Activated T-helper 1 cell treated with anti-CD3 and anti-CD28 coated beads, Interleukin-12 subunit alpha, Interleukin-12 subunit beta, Interleukin-2, Interleukin-4 antibody, amounts not matched to agents 30 ng/mL and 10 ng/mL and 1 ng/mL, durations not matched to agents 14 hours and 24 hours and 36 hours (primary cell): ENCODE results near the gene BEND2. TPM values are rescaled to one million over a fixed set of nuclear protein-coding genes. Genes with fewer than 3 reads are reported as not detected.

Experiments used
- DNase-seq: peaks from one replicate; pipeline ENCODE4 v3.0.0; 2021; ENCODE audit warnings: low spot score
- H3K27ac Mint-ChIP-seq: one replicate; pipeline ENCODE4 v1.8.0; 2021; ENCODE audit warnings: mild to moderate bottlenecking, mixed read lengths
- H3K27me3 Mint-ChIP-seq: one replicate; pipeline ENCODE4 v1.8.0; 2022; ENCODE audit warnings: mild to moderate bottlenecking, moderate library complexity, mixed read lengths; ENCODE audit not compliant: insufficient read depth
- H3K36me3 Mint-ChIP-seq: one replicate; pipeline ENCODE4 v1.8.0; 2021; ENCODE audit warnings: low read depth, mixed read lengths
- H3K4me1 Mint-ChIP-seq: one replicate; pipeline ENCODE4 v1.8.0; 2021; ENCODE audit warnings: low read depth, mixed read lengths
- H3K4me3 Mint-ChIP-seq: one replicate; pipeline ENCODE4 v1.8.0; 2021; ENCODE audit warnings: mild to moderate bottlenecking, moderate library complexity, mixed read lengths
- H3K9me3 Mint-ChIP-seq: one replicate; pipeline ENCODE4 v1.8.0; 2021; ENCODE audit warnings: mixed read lengths
- intact Hi-C: fragments of 100-400 bp; cut with micrococcal nuclease; formaldehyde crosslinking; loops from one replicate; pipeline ENCODE4 v1.15.1; 2024
- total RNA-seq: library from RNA; stranded (reverse); gene quantifications from 2 replicates; pipeline ENCODE4 v1.2.3, GENCODE V29; 2022

The BEND2 gene
- total RNA-seq, 1 donor from 2014 or later: not detected

- Mint-ChIP-seq H3K4me1 (no peaks in the 10 kb centered on the region), H3K36me3 (no peaks in the 10 kb centered on the region), H3K9me3 (no peaks in the 10 kb centered on the region), H3K4me3 (no peak overlapping the region), H3K27ac (no peak overlapping the region), H3K27me3 (no peaks in the 10 kb centered on the region)
- intact Hi-C loops: no loop called here
- DNase-seq: no peak
These were observed 47.0 kb downstream of the BEND2 start for GRCh38 chrX:18173494-18174180.

GRCh38 chrX:18172970-18173369 lies 47.7 kb downstream of the BEND2 start:
- H3K4me1 Mint-ChIP-seq: no peaks in the 10 kb centered on the region
- H3K27me3 Mint-ChIP-seq: no peaks in the 10 kb centered on the region
- intact Hi-C loops: no loop called here
- H3K36me3 Mint-ChIP-seq: no peaks in the 10 kb centered on the region
- no peak for DNase-seq
- no peak overlapping the region for H3K4me3 Mint-ChIP-seq
- H3K27ac Mint-ChIP-seq: no peak overlapping the region
- H3K9me3 Mint-ChIP-seq: no peaks in the 10 kb centered on the region

GRCh38 chrX:18170910-18171309 lies 49.8 kb downstream of the BEND2 start:
- Mint-ChIP-seq H3K36me3 (no peaks in the 10 kb centered on the region), H3K9me3 (no peaks in the 10 kb centered on the region), H3K27ac (no peak overlapping the region), H3K27me3 (no peaks in the 10 kb centered on the region), H3K4me3 (no peak overlapping the region), H3K4me1 (no peaks in the 10 kb centered on the region)
- no peak for DNase-seq
- intact Hi-C loops: no loop called here

GRCh38 chrX:18166068-18166467 lies 54.6 kb downstream of the BEND2 start:
- H3K36me3 Mint-ChIP-seq: no peaks in the 10 kb centered on the region
- no peak overlapping the region for H3K4me3 Mint-ChIP-seq
- no peak overlapping the region for H3K27ac Mint-ChIP-seq
- no peak for DNase-seq
- intact Hi-C loops: no loop called here
- no peaks in the 10 kb centered on the region for H3K4me1 Mint-ChIP-seq
- H3K27me3 Mint-ChIP-seq: no peaks in the 10 kb centered on the region
- no peaks in the 10 kb centered on the region for H3K9me3 Mint-ChIP-seq

GRCh38 chrX:18160369-18160768 lies 60.3 kb downstream of the BEND2 start:
- intact Hi-C loops: no loop called here

GRCh38 chrX:18158963-18159362 lies 61.7 kb downstream of the BEND2 start:
- no peak for DNase-seq
- H3K27me3 Mint-ChIP-seq: no peaks in the 10 kb centered on the region
- H3K9me3 Mint-ChIP-seq: no peaks in the 10 kb centered on the region
- intact Hi-C loops: no loop called here
- no peak overlapping the region for H3K27ac Mint-ChIP-seq
- no peak overlapping the region for H3K4me3 Mint-ChIP-seq
- H3K4me1 Mint-ChIP-seq: no peaks in the 10 kb centered on the region
- no peaks in the 10 kb centered on the region for H3K36me3 Mint-ChIP-seq

More at GRCh38 chrX:18160369-18160768, 60.3 kb downstream of the BEND2 start:
- H3K4me3 Mint-ChIP-seq: no peak overlapping the region
- H3K27ac Mint-ChIP-seq: no peak overlapping the region
- H3K9me3 Mint-ChIP-seq: no peaks in the 10 kb centered on the region
- H3K27me3 Mint-ChIP-seq: no peaks in the 10 kb centered on the region
- DNase-seq: no peak
- no peaks in the 10 kb centered on the region for H3K36me3 Mint-ChIP-seq
- H3K4me1 Mint-ChIP-seq: no peaks in the 10 kb centered on the region

GRCh38 chrX:18151649-18152048 lies 69.0 kb downstream of the BEND2 start:
- peaks cover 1% of the 10 kb centered on the region for H3K27me3 Mint-ChIP-seq
- H3K36me3 Mint-ChIP-seq: no peaks in the 10 kb centered on the region
- H3K9me3 Mint-ChIP-seq: no peaks in the 10 kb centered on the region
- H3K27ac Mint-ChIP-seq: no peak overlapping the region
- no peaks in the 10 kb centered on the region for H3K4me1 Mint-ChIP-seq
- no peak for DNase-seq
- H3K4me3 Mint-ChIP-seq: no peak overlapping the region
- intact Hi-C loops: no loop called here

GRCh38 chrX:18151157-18151556 lies 69.5 kb downstream of the BEND2 start:
- peaks cover 1% of the 10 kb centered on the region for H3K27me3 Mint-ChIP-seq

GRCh38 chrX:18149454-18149853 lies 71.2 kb downstream of the BEND2 start:
- no peak overlapping the region for H3K27ac Mint-ChIP-seq
- no peaks in the 10 kb centered on the region for H3K4me1 Mint-ChIP-seq
- no peaks in the 10 kb centered on the region for H3K9me3 Mint-ChIP-seq
- no peak overlapping the region for H3K4me3 Mint-ChIP-seq
- intact Hi-C loops: no loop called here
- peaks cover 1% of the 10 kb centered on the region for H3K27me3 Mint-ChIP-seq
- no peaks in the 10 kb centered on the region for H3K36me3 Mint-ChIP-seq
- DNase-seq: no peak

More at GRCh38 chrX:18151157-18151556, 69.5 kb downstream of the BEND2 start:
- Mint-ChIP-seq H3K4me3 (no peak overlapping the region), H3K36me3 (no peaks in the 10 kb centered on the region), H3K27ac (no peak overlapping the region), H3K4me1 (no peaks in the 10 kb centered on the region), H3K9me3 (no peaks in the 10 kb centered on the region)
- intact Hi-C loops: no loop called here
- DNase-seq: no peak

GRCh38 chrX:18146954-18147353 lies 73.7 kb downstream of the BEND2 start:
- Mint-ChIP-seq H3K4me3 (no peak overlapping the region), H3K9me3 (no peaks in the 10 kb centered on the region), H3K27me3 (no peaks in the 10 kb centered on the region), H3K36me3 (no peaks in the 10 kb centered on the region), H3K27ac (no peak overlapping the region), H3K4me1 (no peaks in the 10 kb centered on the region)
- DNase-seq: no peak
- intact Hi-C loops: no loop called here

- H3K4me3 Mint-ChIP-seq: no peak overlapping the region
- H3K27me3 Mint-ChIP-seq: no peaks in the 10 kb centered on the region
- H3K36me3 Mint-ChIP-seq: no peaks in the 10 kb centered on the region
- intact Hi-C loops: no loop called here
- H3K27ac Mint-ChIP-seq: no peak overlapping the region
- H3K4me1 Mint-ChIP-seq: no peaks in the 10 kb centered on the region
- no peaks in the 10 kb centered on the region for H3K9me3 Mint-ChIP-seq
- DNase-seq: no peak
These were observed 74.7 kb downstream of the BEND2 start for GRCh38 chrX:18146009-18146408.

GRCh38 chrX:18136816-18137215 lies 83.9 kb downstream of the BEND2 start:
- no peak for DNase-seq
- Mint-ChIP-seq H3K4me1 (no peaks in the 10 kb centered on the region), H3K27me3 (no peaks in the 10 kb centered on the region), H3K9me3 (no peaks in the 10 kb centered on the region), H3K36me3 (no peaks in the 10 kb centered on the region), H3K27ac (no peak overlapping the region), H3K4me3 (no peak overlapping the region)
- intact Hi-C loops: no loop called here

GRCh38 chrX:18133605-18134004 lies 87.1 kb downstream of the BEND2 start:
- Mint-ChIP-seq H3K4me3 (no peak overlapping the region), H3K27ac (no peak overlapping the region), H3K4me1 (no peaks in the 10 kb centered on the region), H3K27me3 (no peaks in the 10 kb centered on the region), H3K9me3 (no peaks in the 10 kb centered on the region), H3K36me3 (no peaks in the 10 kb centered on the region)
- no peak for DNase-seq
- intact Hi-C loops: no loop called here

GRCh38 chrX:18129690-18130089 lies 91.0 kb downstream of the BEND2 start:
- Mint-ChIP-seq H3K9me3 (no peaks in the 10 kb centered on the region), H3K4me1 (no peaks in the 10 kb centered on the region), H3K36me3 (no peaks in the 10 kb centered on the region), H3K4me3 (no peak overlapping the region), H3K27me3 (no peaks in the 10 kb centered on the region), H3K27ac (no peak overlapping the region)
- DNase-seq: no peak
- intact Hi-C loops: no loop called here
